CD4-positive, alpha-beta T cell treated with Interleukin-21 for 1 hour (primary cell): Measurements from ENCODE around the gene FIS1.
"Not testable (repeated sequence)": the region's sequence is repeated elsewhere in the genome, so short reads cannot be mapped to it uniquely, and the experiment has no call there.

Source experiments
- DNase-seq: peaks from one replicate; pipeline ENCODE4 v3.0.0-alpha.2; 2020

The FIS1 gene

DNA sequence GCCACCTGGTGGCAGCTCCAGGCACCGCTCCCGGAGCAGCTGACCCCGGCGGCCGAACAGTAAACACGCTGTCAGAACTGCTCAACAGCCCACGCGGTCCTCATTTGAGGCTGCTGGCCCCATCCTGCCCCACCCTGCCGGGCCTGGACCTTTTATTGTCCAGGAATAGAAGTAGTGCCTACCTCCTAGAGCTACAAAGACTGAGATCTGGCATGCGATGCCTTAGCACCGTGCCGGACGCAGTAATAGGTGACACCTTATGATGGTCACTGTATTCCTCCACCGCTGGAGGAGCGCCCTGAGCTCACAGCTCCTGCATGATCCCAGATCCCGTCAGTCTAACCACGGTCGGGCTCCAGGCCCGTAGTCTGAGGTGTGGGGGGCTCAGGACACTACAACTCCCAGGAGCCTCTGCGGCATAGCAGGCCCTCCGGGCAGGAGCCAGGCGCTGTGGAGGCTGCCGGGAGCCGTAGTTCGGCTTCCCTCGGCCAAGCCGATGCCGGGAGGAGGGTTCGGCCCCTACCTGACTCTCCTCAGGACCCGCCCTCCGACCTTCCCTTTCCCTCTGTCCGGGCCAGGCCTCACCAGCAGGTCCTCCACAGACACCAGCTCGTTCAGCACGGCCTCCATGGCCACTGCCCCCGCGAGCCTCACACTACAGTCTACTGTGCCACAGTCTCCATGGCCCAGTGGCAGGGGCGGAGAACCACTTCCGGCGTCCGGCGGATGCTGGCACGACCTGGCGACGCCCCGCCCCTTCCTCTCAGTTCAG is at the start of gene FIS1:
TSS of gene FIS1 (minus strand) at position 707 of the 772 bp plus-strand sequence. CDS start at position 630, 77 bp downstream.
- peak; percentile 92 for DNase-seq

DNA sequence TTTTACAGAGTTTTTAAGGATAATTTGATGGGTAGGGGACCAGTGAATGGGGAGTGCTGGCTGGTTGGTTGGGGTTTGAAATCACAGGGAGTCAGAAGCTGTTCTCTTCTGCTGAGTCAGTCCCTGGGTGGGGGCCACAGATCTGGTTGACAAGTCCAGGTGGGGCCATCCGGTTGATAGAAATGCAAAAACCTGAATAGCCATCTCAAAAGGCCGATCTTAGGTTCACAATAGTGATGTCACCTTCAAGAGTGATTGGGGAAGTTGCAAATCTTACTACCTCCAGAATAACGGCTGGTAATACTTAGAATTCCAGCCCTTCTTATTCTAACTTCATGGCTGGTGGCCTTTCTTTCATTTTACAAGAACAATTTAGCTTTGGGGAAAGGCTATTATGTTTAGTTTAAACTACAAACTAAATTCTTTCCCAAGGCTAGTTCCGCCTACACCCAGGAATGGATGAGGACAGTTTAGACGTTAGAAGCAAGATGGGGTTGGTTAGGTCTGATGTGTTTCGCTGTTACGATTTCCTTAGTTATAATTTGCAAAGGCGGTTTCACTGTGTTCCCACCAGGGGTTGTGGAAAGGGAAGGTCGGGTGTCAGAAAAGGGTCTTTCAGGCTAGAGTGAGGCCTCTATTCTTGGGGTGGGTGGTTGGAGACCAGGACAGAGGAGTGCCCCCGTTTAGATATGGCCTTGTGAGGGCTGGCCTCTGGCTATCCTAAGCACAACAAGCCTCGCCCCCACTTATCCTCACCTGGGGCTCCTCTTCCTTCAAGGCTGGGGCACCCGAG is 49.4 kb upstream of the FIS1 start:
- DNase-seq, result no peak

DNA sequence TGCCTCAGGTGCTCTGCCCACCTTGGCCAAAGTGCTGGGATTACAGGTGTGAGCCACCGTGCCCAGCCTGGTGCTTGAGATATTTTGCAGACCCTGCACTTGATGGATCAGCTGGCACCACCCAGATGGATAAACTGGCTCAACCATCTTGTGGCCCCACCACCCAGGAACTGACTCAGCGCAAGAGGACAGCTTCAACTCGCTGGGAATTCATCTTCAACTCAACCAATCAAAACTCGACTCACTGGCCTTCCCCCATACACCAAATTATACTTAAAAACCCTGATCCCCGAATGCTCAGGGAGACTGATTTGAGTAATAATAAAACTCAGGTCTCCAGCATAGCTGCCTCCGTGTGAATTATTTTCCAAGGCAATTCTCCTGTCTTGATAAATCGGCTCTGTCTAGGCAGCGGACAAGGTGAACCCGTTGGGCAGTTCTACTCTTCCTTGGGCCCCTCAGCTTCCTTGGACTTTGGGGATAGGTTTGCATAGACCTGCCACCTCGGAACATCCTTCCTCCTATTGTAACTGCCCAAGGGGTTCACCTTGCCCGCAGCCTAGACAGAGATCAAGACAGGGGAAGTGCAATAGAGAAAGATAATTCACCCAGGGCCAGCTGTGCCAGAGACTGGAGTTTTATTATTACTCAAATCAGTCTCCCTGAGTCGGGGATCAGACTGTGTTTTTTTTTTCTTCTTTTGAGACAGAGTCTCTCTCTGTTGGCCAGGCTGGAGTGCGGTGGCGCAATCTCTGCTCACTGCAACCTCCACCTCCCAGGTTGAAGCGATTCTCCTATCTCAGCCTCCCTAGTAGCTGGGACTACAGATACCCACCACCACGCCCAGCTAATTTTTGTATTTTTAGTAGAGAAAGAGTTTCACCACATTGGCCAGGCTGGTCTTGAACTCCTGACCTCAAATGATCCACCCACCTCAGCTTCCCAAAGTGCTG is 48.5 kb upstream of the FIS1 start:
- DNase-seq, result not testable (repeated sequence)

DNA sequence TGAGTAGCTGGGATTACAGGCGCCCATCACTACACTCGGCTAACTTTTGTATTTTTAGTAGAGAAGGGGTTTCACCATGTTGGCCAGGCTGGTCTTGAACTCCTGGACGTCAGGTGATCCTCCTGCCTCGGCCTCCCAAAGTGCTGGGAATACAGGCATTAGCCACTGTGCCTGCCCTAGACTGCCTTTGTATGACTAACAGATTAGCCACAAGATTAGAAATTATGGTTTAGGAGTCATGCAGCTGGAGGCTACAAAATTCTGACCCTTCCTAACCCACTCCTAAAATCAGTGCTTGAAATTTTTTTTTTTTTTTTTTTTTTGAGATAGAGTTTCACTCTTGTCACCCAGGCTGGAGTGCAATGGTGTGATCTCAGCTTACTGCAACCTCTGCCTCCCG is 47.7 kb upstream of the FIS1 start:
- DNase-seq, result not testable (repeated sequence)

DNA sequence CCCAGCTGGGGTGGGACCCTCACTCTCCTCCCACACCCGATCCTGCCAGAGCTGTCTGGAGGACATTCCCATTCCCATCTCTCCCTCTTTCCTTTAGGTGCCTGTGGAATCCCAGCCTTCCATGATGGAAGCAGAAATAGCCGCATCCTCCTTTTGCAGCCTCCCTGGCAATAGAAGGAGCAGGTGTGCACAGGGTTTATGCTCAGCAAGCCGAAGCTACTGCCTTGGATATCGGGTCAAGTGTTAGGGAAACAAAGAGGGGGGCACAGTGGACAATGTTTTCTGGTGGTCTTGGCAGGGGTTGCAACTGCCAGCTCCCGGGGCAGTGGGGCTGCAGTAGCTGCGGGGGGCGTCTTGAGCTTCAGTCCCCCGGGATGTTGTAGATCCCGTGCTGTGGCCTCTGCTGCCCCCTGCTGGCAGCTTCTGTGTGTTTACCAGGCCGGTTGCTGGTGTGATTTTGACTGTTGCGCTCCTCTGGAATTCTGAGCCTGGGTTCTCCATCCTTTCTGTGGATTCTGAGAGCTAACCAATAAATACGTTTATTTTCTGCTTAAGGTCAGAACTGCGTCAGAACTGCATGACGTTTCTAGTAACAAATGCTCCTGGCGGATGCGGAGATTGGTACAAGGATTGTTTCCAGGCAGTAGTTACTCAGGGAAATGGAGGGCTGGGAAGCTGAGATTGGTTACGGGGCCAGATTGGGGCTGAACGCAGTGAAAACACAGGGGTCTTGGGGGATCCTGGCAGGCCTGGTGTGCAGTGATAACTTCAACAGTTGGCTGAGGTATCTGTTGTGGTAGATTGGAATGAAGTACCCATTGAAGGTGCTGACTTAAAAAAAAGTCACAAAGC is 45.5 kb upstream of the FIS1 start:
- peak; percentile 59 for DNase-seq

DNA sequence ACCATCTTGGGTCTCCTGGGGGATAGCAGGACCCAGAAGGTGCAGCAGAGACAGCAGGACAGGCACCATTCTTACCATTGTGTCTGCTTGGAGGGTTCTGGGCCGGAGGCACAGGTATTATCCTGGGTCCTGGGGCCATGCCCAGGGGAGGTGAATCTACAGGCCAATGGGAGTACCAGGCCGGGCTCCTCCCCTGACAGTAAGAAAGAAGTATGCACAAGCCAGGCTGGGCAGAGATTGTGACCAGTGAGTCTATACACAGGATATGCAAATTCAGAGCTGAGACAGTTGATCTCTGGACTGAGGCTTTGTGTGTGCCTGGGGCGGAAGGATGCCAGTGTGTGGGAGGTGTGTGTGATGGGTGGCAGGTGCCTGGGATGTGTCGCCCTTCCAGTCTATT is 44.8 kb upstream of the FIS1 start:
- not testable (repeated sequence) for DNase-seq

DNA sequence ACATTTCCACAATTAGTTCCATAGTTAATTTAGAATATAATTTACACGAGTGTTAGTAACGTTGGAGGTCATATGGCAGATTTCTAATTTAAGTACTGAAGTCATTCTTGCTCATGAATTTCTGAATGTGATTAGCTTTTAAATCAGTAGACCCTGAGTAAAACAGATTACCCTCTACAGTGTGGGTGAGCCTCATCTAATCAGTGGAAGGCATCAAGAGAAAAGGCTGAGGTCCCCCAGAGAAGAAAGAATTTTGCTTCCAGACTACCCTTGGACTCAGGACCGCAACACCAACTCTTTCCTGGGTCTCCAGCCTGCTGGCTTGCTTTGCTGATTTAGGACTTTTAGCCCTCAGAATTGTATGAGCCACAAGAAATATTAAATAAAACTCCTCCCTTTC is 43.6 kb upstream of the FIS1 start:
- DNase-seq, result no peak

DNA sequence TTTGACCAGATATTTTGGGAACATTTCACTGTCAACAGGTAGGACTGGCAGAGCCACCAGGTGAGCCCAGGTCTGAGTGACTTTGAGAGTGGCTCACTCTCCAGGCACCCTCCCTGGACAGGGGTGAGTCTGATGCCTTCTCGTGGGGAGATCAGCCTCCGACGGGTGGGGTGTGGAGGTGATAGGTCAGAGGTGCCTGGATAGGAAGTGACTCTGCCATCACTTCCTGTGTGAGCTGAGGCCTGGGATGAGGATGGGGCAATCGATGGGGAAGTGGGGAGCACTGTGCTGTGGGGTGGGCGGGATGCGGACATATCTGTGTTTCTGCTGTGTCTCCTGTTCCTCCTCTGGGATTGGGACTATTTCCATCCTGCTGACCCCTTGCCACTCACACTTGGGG is 42.2 kb upstream of the FIS1 start:
- no peak for DNase-seq

DNA sequence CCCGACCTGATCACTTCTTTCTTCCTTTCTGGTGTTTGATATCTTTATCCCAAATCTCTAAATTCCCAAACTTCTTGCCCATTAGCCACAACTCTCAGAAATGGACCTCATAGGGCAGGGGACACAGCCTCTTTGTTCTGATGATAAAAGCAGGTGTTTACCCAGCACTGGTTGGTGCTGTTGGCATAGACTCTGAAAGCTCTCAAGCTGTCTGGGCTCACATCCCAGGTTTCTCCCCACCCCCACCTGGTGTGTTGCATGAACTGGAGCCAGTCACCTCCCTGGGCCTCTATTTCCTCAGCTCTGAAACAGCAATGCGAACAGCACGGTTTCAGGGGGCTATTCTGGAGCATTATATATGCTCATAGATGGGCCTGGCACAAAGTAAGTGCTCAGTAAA is 41.0 kb upstream of the FIS1 start:
- DNase-seq, result not testable (repeated sequence)

DNA sequence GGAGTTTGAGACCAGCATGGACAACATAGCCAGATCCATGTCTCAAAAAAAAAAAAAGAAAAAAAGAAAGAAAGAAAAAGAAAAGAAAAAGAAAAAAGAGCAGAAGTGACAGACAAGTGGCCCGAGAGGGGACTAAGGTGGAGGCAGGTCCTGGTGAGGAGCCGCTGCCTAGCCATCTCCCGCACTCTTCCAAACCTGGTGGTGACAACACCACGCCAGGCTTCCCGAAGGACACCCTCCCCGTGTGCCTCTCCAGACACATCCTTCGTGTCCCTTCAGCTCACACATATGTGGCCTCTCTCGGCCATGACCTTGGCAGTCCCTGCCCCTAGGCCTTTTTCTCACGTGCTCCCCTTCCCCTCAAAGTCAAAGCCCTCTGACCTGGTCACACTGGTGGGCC is 40.3 kb upstream of the FIS1 start:
- DNase-seq, result no peak

DNA sequence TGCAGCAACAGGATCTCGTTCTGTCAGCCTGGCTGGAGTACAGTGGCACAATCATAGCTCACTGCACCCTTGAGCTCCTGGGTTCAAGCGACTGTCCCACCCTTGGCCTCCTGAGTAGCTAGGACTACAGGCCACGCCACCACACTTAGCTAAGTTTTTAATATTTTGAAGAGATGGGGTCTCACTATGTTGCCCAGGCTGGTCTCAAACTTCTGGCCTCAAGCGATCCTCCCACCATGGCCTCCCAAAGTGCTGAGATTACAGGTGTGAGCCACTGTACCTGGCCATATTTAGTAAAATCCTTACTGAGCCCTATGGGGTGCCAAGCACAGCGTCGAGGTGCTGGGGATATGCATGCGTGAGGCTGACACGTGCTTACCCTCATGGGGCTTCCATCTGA is 36.0 kb upstream of the FIS1 start:
- DNase-seq, result not testable (repeated sequence)

DNA sequence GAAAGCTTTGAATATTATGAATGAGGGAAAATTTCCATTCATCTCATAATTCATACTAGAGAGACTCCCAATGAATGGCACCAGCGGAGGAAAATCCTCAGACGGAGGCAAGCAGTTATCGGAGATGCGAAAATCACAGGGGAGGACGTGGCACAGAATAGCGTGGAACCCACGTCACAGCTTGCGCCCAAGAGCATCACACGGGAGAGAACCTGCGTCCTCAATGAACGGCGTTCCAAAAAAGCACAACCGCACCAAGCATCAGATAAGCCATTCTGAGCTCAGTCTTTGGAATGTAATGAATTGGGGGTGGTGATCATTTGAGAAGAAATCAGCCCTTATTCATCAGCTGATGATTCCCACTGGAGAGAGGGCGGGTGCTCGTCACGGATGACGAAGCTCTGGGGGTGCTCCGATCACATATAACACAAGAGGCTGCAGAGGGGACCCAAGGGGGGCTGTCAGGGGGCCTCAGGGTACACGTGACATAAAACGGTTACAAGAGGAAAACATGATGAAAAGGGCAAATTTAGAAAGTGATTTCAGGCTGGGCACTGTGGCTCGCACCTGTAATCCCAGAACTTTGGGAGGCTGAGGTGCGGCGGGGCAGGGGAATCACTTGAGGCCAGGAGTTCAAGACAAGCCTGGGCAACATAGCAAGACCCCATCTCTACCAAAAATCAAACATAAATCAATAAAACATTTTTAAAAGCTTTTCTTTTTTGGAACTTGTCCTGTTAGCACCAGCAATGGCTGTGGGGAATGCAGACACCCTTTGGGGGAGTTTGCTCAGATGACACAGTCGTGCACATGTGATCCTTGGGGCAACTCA is 33.8 kb upstream of the FIS1 start:
- DNase-seq, result no peak

DNA sequence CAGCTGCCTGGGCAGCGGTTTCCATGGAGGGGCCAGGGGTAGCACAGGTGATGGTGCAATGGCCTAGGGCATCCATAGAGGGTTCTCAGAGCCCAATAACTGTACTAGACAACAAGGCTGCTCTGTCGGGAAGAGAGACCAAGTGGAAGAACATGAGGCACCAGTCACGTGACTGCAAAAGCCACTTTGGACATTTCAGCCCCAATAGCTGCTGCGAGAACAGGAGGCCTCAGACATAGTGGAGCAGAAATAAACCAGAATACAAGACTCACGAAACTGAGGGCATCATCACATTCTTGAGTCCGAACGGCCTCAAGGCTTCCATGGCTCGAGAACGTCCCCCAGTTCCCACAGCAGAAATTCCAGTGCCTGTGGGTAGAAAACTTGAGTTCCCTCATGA is 32.3 kb upstream of the FIS1 start:
- no peak for DNase-seq

DNA sequence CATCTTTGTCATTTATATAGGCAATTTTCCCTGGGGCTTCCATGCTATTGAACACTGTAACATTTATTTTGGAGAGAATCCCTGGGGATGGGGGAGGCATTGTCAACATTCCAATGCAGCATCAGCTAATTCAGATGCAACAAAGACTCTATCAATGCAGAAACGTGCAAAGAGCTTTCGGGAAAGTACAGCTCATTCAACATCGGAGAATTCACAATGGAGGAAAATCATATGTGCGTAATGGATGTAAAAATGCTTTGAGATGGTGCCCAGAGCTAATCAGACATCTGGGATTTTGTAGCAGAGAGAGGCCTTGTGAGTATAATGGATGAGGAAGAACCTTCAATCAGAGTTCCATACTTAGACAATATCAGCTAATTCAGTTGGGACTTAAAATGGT is 28.3 kb upstream of the FIS1 start:
- no peak for DNase-seq

DNA sequence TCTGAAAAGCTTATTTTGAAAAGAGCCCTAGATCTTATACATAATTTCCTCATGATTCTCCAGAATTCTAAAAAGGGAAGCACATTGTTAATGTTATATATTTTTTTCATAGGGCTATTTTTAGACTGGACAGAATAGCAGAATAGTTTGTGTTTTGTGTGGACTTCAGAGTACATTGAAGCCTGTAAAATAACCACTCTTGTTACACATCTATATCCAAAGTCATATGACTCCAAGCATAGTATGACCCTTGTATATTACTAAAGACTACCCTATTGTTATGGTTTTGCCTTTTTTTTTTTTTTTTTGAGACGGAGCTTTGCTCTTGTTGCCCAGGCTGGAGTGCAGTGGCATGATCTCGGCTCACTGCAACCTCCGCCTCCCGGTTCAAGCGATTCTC is 26.1 kb upstream of the FIS1 start:
- no peak for DNase-seq

DNA sequence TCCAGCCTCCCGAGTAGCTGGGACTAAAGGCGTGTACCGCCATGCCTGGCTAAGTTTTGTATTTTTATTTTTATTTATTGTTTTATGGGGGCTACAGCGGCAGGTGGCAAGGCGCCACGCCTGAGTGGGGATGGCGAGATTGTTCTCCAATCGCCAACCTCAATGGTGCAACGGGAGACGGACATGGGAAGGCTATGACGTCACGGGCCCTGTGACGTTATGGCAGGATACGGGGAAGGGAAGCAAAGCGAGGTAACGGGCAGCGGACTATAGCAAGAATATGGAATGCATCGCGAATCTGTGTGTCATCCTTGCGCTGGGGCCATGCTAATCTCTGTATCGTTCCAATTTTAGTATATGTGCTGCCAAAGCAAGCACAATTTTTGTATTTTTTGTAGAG is 24.8 kb upstream of the FIS1 start:
- no peak for DNase-seq

DNA sequence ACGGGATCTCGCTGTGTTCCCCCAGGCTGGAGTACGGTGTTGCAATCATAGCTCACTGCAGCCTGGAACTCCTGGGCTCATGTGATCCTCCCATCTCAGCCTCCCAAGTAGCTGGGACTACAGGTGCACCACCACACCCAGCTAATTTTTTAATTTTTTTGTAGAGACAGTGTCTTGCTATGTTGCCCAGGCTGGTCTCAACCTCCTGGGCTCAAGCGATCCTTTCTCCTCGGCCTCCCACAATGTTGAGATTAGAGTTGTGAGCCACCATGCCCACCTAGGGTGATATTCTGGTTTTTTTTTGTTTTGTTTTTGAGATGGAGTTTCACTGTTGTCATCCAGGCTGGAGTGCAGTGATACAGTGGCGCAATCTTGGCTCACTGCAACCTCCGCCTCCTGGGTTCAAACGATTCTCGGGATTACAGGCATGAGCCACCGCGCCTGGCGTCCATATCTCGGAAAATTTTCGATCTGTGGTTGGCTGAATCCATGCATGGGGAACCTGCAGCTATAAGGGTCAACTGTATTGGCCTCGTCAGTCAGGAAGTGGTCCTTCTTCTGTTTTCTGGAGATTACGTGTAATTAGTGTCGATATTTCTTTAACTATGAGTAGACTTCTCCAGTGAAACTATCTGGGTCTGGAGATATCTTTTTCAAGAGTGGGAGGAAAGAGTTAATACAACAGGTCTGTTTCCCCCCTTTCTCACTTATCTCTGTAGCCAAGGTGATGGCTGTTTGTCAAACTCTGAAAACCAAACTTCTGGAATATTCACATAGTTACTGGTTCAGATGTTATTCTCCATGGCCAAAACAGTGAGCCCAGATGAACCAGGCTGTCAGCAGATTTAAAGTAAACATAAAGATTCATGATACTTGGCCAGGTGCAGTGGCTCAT is 21.0 kb upstream of the FIS1 start:
- DNase-seq, result no peak

DNA sequence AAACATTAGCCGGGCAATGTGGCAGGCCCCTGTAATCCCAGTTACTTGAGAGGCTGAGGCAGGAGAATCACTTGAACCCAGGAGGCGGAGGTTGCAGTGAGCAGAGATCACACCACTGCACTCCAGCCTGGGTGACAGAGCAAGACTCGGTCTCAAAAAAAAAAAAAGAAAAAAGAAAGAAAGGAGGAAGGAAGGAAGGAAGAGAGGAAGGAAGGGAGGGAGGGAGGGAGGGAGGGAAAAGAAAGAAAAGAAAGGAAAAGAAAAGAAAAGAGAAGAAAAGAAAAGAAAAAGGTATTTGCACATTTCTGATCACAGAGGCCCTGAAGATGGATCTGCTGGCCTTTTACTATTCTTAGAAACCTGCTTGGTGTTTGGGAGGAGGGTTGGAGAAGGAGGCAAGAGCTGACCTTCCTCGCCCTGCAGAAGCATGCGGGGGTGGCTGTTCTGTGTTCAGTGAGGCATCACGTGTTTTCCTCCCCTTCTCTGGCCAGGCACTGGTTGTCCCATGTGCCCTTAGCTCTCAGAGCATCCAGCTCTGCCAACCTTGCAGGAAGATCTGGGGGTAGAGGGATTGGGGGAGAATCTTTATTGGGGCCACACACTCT is 19.3 kb upstream of the FIS1 start:
- not testable (repeated sequence) for DNase-seq

DNA sequence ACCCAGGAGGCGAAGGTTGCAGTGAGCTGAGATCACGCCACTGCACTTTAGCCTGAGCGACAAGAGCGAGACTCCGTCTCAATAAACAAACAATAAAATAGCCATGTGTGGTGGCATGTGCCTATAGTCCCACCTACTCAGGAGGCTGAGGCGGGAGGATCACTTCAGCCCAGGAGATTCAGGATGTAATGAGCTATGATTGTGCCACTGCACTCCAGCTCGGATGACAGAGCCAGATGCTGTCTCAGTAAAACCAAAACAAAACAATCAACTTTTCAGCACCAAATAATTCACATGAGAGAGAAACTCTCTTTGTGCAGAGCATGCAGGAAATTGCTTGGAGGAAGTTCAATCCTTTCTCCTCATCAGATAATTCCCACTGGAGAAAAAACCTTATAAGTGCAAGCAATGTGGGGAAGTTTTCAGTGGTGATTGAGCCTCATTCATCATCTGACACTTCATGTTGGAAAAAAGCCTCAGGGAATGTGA is 13.4 kb upstream of the FIS1 start:
- DNase-seq, result no peak

DNA sequence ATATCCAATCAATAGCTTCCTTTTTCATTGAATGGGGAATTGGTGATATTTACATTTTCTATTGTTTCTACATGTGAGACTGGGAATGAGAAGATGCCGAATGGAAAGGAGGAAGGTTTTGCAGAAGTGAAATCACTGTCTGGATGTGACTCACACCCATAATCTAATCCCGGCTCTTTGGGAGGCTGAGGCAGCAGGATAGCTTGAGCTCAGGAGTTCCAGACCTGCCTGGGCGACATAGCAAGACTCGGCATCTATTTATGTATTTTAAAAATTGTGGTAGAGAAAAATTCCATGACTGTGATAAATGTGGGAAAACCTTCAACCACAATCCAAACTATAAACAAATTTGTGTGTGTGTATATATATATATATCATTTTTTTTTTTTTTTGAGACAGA is 10.9 kb upstream of the FIS1 start:
- no peak for DNase-seq
